Measurements from ENCODE around the gene BCL7A. TPM values are rescaled to one million over a fixed set of nuclear protein-coding genes. Genes with fewer than 3 reads are reported as not detected.

Gene BCL7A
- total and polyA plus RNA-seq, 2 of the 8 experiments (the other 6 are each of a cell fraction or from before 2014, with no cell fraction given), result 11.9 to 12.7 TPM

- no peak overlapping the region for H2BK20ac ChIP-seq (ENCODE audit: low read length)
- DNase-seq (ENCODE audit: low read depth in 1 of 2, low spot score in 2 of 2) (no peak), FAIRE-seq (no peak)
- no peak overlapping the region for H3K4me3 ChIP-seq (ENCODE audit: extremely low read depth in 1 of 4, insufficient read depth in 2 of 4, low read depth in 3 of 4, low read length in 4 of 4)
- H2AFZ ChIP-seq (ENCODE audit: low read length), result no peak overlapping the region
- H4K5ac ChIP-seq (ENCODE audit: insufficient read length, low read depth, low read length), result no peak overlapping the region
- peaks cover 0 to 18% (median 10%) of the 10 kb centered on the region in 4 experiments; a peak in 6 of 7 replicates for H3K4me1 ChIP-seq (replicated peaks in 1 of 4; ENCODE audit: control insufficient read depth in 3 of 4, insufficient read depth in 4 of 4, low read length in 3 of 4)
- no peaks in the 10 kb centered on the region for H3K79me1 ChIP-seq (ENCODE audit: low read depth, low read length)
- no peak overlapping the region for H2BK15ac ChIP-seq (ENCODE audit: low read length)
- no peak overlapping the region for H2BK12ac ChIP-seq (ENCODE audit: low read depth, low read length)
- no peak overlapping the region for H2BK5ac ChIP-seq (ENCODE audit: low read depth, low read length)
- H3K23me2 ChIP-seq (ENCODE audit: low read depth, low read length), result no peaks in the 10 kb centered on the region
- no peak overlapping the region for H2BK120ac ChIP-seq (replicated peaks; ENCODE audit: low read depth, low read length)
- H3K14ac ChIP-seq (ENCODE audit: insufficient read length), result no peak overlapping the region
- no peak overlapping the region for H3K23ac ChIP-seq (ENCODE audit: insufficient read length)
- no peak overlapping the region for H2AK5ac ChIP-seq (ENCODE audit: low read depth, low read length)
- no peak overlapping the region for H3K27ac ChIP-seq (ENCODE audit: low read depth, low read length)
- no peaks in the 10 kb centered on the region for H3K79me2 ChIP-seq (ENCODE audit: control insufficient read depth in 1 of 2, insufficient read depth in 2 of 2, low read length in 2 of 2)
- no peak overlapping the region for H3K4me2 ChIP-seq (ENCODE audit: insufficient read depth in 1 of 2, low read depth in 2 of 2, low read length in 2 of 2)
- H3K18ac ChIP-seq (ENCODE audit: extremely low read depth, low read length), result no peak overlapping the region
- H3K27me3 ChIP-seq (replicated peaks in 1 of 4; ENCODE audit: control insufficient read depth in 3 of 4, extremely low read depth in 1 of 4, insufficient read depth in 3 of 4, low read length in 3 of 4), result no peaks in the 10 kb centered on the region
- no peak overlapping the region for H4K91ac ChIP-seq (replicated peaks; ENCODE audit: insufficient read length, low read length)
- H3K56ac ChIP-seq (replicated peaks; ENCODE audit: insufficient read length, low read depth, low read length), result no peak overlapping the region
- no peak overlapping the region for H3K9ac ChIP-seq (replicated peaks in 1 of 4; ENCODE audit: extremely low read depth in 1 of 4, low read depth in 3 of 4, low read length in 3 of 4)
- H3K9me3 ChIP-seq (ENCODE audit: insufficient read depth in 2 of 2, low read depth in 1 of 2, low read length in 1 of 2), result no peaks in the 10 kb centered on the region
- ChIA-PET POLR2A (ENCODE audit: partially characterized antibody) (interaction anchor here (1.1 kb wide), 1 partner anchor 18 kb away, joined by 3 read pairs; the partner anchor contains the start of gene MLXIP), CTCF (ENCODE audit: partially characterized antibody) (interaction anchor here (0.6 to 20.6 kb wide), 2 partner anchors 52 to 64 kb away, joined by 4 to 379 read pairs; no protein-coding TSS in a partner anchor)
- H4K8ac ChIP-seq (ENCODE audit: extremely low read depth, insufficient read depth, low read length), result no peak overlapping the region
- no peak overlapping the region for H3K4ac ChIP-seq (replicated peaks; ENCODE audit: insufficient read length, low read depth, low read length)
- peaks cover 3 to 23% (median 16%) of the 10 kb centered on the region in 4 experiments for H3K36me3 ChIP-seq (ENCODE audit: control insufficient read depth in 2 of 4, insufficient read depth in 4 of 4, low read length in 3 of 4)
- peaks cover 2 to 3% of the 10 kb centered on the region in 2 experiments for H4K20me1 ChIP-seq (replicated peaks in 1 of 2; ENCODE audit: control insufficient read depth in 1 of 2, insufficient read depth in 2 of 2, low read length in 2 of 2)
- WGBS, 2 experiments (ENCODE audit: extremely low coverage in 1 of 2, insufficient coverage in 1 of 2, insufficient read length in 1 of 2, insufficient replicate concordance in 2 of 2, low coverage in 1 of 2, low lambda C conversion rate in 2 of 2, missing lambda C conversion rate in 1 of 2), result 91% methylated on average over 20 of the region's 22 CpGs; no CpG with 5 or more reads in 1 of the 2 experiments
- TF ChIP-seq HDAC6 (IDR thresholded peaks at IDR 0.05; ENCODE audit: low read depth, low read length) (no peak), SIN3A (conservative IDR thresholded peaks at IDR 0.05 in 1 of 2, IDR thresholded peaks at IDR 0.05 in 1 of 2; ENCODE audit: low read depth in 1 of 2, low read length in 2 of 2) (no peak), TCF12 (IDR thresholded peaks at IDR 0.05; ENCODE audit: low read depth, low read length) (no peak), CHD1 (IDR thresholded peaks at IDR 0.05; ENCODE audit: low read depth, low read length) (no peak), NANOG (IDR thresholded peaks at IDR 0.05; ENCODE audit: insufficient read depth, low read depth, low read length, poor library complexity, severe bottlenecking) (no peak), RBBP5 (IDR thresholded peaks at IDR 0.05; ENCODE audit: borderline replicate concordance, low read depth, low read length) (no peak), SP1 (IDR thresholded peaks at IDR 0.05; ENCODE audit: low read depth, low read length) (no peak), RXRA (IDR thresholded peaks at IDR 0.05; ENCODE audit: insufficient read depth, low read depth, low read length) (no peak)
- TF ChIP-seq, protein P1, sequence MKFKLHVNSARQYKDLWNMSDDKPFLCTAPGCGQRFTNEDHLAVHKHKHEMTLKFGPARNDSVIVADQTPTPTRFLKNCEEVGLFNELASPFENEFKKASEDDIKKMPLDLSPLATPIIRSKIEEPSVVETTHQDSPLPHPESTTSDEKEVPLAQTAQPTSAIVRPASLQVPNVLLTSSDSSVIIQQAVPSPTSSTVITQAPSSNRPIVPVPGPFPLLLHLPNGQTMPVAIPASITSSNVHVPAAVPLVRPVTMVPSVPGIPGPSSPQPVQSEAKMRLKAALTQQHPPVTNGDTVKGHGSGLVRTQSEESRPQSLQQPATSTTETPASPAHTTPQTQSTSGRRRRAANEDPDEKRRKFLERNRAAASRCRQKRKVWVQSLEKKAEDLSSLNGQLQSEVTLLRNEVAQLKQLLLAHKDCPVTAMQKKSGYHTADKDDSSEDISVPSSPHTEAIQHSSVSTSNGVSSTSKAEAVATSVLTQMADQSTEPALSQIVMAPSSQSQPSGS (IDR thresholded peaks at IDR 0.05; ENCODE audit: low read length), result no peak
Observed at GRCh38 chr12:122060081-122060501, 38.4 kb downstream of the BCL7A start.
